LNCaP clone FGC (cell line): Measurements from ENCODE around the gene FAM229A.

Experiments used
- DNase-seq: peaks from one replicate; pipeline ENCODE4 v3.0.0-alpha.2; 2011; ENCODE audit warnings: low read depth
- H3K4me3 ChIP-seq: 2 replicates; pipeline ENCODE4 v1.5.1; 2011; ENCODE audit warnings: mild to moderate bottlenecking, low read depth, low read length, control low read depth
- TF ChIP-seq, protein P1 (sequence below): IDR thresholded peaks from 2 replicates; pipeline ENCODE4 v1.5.1; 2012; ENCODE audit warnings: mild to moderate bottlenecking; ENCODE audit not compliant: control insufficient read depth, insufficient read depth; ENCODE audit errors: extremely low read depth

Gene FAM229A

DNA sequence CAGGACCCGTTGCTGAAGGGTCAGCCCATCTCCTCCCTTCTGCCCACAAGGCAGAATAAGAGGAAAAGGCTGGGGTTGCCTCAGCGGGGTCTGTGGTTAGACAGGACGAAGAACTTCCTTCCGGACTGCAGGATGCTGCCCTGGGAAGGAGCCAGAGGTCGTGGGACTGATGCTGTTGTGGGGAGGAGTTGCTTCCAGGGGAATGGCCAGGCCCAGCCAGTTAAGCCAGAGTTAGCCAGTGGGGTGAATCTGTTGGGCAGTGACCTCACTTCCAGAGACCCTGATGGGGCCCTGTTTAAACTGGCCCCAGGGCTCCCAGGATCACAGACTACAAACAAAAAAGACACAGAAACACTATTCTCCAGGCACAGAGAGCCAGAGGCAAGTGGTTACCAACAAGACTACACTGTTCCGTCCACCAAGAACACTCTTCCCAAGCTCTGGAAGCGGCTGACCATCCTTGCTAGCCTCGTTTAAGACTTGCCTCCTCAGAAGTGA is 13.0 kb downstream of the FAM229A start:
- TF ChIP-seq, protein P1, sequence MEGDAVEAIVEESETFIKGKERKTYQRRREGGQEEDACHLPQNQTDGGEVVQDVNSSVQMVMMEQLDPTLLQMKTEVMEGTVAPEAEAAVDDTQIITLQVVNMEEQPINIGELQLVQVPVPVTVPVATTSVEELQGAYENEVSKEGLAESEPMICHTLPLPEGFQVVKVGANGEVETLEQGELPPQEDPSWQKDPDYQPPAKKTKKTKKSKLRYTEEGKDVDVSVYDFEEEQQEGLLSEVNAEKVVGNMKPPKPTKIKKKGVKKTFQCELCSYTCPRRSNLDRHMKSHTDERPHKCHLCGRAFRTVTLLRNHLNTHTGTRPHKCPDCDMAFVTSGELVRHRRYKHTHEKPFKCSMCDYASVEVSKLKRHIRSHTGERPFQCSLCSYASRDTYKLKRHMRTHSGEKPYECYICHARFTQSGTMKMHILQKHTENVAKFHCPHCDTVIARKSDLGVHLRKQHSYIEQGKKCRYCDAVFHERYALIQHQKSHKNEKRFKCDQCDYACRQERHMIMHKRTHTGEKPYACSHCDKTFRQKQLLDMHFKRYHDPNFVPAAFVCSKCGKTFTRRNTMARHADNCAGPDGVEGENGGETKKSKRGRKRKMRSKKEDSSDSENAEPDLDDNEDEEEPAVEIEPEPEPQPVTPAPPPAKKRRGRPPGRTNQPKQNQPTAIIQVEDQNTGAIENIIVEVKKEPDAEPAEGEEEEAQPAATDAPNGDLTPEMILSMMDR, result no peak
- no peak for DNase-seq

DNA sequence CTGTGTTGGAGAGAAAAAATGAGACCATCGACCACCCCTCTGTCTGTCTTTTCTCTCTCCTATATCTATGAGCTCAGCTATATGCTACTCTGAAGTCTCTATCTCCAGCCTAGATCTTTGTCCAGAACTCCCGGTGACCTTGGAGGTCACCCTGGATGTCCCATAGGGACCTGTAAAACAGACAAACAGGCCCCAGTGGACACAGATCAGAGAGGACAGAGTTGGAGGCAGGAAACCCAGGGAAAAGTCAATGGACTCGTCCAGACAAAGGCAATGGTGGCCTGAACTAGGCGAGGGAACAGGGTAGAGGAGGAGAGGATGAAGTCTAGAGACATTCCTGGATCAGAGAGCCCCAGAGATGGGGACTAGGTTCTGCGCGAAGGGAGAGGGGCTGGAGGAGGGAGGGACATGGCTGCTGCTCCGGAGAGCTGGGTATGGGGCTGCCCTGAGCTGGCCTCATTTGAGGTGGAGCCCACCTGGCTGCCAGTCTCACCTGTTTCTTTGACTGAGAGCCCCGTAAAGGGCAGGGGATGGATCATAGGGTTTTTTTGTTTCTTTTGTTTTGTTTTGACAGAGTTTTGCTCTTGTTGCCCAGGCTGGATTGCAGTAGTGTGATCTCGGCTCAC is 15.6 kb downstream of the FAM229A start:
- TF ChIP-seq, protein P1, result no peak
- no peak for DNase-seq
- H3K4me3 ChIP-seq, result no peak overlapping the region

More for the DNA sequence above, 13.0 kb downstream of the FAM229A start:
- no peak overlapping the region for H3K4me3 ChIP-seq

DNA sequence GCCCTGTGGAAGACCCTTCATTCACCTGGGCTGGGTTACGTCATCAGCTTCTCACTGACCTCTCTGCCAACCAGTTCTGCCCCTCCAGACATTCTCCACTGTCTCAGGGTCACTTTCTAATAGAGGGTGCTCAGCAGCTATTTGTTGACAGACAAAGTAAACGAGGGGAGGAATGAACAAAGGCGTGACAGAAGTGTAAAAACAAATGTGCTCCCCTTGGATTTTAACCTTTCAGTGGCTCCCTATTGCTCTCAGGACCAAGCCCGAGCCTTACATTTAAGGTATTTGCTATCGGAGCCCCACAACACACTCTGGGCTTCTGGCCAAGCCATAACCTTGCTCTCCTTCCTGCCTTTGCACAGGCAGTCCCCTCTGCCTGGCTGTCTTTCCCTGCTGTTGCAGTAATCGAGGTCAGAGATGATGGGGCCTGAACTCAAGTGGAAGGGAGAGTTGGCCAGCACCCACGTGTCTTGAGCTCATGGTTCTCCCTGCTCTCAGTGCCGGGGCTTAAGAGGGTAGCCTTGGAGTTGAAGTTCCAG is 16.9 kb downstream of the FAM229A start:
- DNase-seq, result no peak
- H3K4me3 ChIP-seq, result no peak overlapping the region
- TF ChIP-seq, protein P1, result no peak

- no peak overlapping the region for H3K4me3 ChIP-seq
- no peak for DNase-seq
- TF ChIP-seq, protein P1, result no peak
Measured at GRCh38 chr1:32342704-32343103, 19.6 kb downstream of the FAM229A start.

DNA sequence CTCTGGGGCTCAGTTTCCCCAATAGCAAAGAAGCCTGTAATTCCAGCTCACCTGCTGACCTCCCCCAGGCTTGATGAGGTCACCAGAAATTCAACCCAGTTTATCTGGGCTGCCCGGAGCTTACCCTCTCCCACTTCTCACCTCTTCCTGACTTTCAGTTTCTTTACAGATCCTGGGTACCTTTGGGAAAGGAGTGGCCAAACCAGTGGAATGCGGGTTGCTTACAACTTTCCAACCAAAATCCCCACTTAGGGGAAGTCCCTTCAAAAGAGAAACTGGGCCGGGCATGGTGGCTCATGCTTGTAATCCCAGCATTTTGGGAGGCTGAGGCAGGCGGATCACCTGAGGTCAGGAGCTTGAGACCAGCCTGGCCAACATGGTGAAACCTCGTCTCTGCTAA is 20.3 kb downstream of the FAM229A start:
- no peak overlapping the region for H3K4me3 ChIP-seq
- no peak for DNase-seq
- TF ChIP-seq, protein P1, result no peak

DNA sequence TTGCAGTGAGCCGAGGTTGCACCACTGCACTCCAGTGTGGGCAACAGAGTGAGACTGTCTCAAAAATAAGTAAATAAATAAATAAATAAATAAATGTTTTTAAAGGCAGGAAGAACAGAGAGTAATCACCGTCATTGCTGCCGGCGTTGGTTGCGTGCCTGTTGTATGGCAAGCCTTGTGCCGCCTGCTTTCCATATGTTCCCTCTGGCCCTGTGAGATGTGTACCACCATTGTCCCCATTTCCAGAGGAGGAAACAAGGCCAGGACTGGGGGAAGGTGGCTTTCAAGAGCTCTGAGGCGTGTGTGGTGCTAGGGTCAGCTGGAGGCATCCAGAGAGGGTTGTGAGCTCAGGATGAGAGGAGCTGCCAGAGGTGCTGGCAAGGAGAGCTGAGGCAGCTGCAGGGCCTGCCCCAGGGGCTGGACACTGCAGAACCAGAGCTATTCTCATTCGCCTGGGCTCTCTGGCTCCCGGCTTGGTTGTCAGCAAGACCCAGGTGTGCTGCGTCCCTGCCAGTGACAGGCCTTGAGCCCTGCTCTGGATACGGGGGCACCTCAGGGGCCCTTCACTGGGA is 21.0 kb downstream of the FAM229A start:
- DNase-seq, result no peak
- H3K4me3 ChIP-seq, result no peak overlapping the region
- TF ChIP-seq, protein P1, result no peak
